GM12864 (cell line): ENCODE results near the gene MIER2.
"Not testable (repeated sequence)": the region's sequence is repeated elsewhere in the genome, so short reads cannot be mapped to it uniquely, and the experiment has no call there.

Experiments
- DNase-seq: peaks from one replicate; pipeline ENCODE4 v3.0.0-alpha.2; 2011; ENCODE audit warnings: low read depth
- H3K4me3 ChIP-seq: 2 replicates; pipeline ENCODE4 v1.5.1; 2011; ENCODE audit warnings: mild to moderate bottlenecking, low read depth, low read length, control low read depth
- TF ChIP-seq, protein P1 (sequence below): IDR thresholded peaks from 2 replicates; pipeline ENCODE4 v1.5.1; 2011; ENCODE audit warnings: low read depth, mild to moderate bottlenecking, moderate library complexity, low read length, control low read depth, inconsistent platforms; ENCODE audit errors: missing control alignments

MIER2 gene

DNA sequence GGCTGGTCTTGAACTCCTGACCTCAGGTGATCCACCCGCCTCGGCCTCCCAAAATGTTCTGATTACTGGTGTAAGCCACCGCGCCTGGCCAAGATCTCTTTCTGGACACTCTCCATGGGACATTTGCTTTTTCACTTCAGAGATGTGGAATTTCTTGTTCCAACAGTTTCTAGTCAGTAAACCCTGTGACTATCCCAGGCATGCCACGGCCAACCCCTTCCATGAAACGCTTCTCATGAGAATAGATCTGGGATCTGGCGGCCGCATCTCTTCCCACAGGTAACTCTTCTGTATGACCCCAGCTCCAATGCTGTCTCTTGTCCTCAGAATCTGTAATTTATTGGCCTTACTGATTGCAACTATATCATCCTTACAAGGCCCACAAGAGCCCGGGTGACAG is 69.6 kb downstream of the MIER2 start:
- TF ChIP-seq, protein P1, sequence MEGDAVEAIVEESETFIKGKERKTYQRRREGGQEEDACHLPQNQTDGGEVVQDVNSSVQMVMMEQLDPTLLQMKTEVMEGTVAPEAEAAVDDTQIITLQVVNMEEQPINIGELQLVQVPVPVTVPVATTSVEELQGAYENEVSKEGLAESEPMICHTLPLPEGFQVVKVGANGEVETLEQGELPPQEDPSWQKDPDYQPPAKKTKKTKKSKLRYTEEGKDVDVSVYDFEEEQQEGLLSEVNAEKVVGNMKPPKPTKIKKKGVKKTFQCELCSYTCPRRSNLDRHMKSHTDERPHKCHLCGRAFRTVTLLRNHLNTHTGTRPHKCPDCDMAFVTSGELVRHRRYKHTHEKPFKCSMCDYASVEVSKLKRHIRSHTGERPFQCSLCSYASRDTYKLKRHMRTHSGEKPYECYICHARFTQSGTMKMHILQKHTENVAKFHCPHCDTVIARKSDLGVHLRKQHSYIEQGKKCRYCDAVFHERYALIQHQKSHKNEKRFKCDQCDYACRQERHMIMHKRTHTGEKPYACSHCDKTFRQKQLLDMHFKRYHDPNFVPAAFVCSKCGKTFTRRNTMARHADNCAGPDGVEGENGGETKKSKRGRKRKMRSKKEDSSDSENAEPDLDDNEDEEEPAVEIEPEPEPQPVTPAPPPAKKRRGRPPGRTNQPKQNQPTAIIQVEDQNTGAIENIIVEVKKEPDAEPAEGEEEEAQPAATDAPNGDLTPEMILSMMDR = no peak
- H3K4me3 ChIP-seq = no peak overlapping the region
- DNase-seq = no peak

DNA sequence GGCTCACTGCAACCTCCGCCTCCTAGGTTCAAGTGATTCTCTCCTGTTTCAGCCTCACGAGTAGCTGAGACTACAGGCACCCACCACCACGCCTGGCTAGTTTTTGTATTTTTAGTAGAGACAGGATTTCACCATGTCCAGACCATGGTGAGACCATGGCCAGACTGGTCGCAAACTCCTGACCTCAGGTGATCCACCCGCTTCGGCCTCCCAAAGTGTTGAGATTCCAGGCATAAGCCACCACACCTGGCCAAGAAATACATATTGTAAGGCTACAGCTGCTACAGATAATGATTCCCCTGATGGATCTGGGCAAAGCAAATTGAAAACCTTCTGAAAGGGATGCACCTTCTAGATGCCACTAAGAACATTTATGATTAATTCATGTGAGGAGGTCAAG is 71.2 kb downstream of the MIER2 start:
- H3K4me3 ChIP-seq = no peak overlapping the region
- no peak for DNase-seq
- TF ChIP-seq, protein P1 = no peak

DNA sequence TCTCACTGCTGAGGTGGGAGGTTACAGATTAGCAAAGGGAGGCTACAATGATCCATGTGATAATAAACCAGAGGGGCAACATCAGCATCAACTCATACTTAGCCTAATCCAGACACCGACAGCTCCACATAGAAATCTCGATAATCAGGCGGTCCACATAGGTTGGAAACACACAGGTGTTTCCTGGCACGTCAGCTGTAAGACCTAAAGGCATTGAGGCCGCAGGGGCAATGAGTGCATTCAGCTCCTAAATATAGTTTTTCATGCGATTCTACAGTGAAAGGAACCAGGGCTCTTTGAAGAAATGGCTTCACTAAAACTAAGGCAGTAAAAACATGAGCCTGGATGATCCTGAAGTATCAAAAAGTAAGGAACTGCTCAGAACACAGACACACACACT is 72.7 kb downstream of the MIER2 start:
- TF ChIP-seq, protein P1 = no peak
- DNase-seq = no peak
- no peak overlapping the region for H3K4me3 ChIP-seq

DNA sequence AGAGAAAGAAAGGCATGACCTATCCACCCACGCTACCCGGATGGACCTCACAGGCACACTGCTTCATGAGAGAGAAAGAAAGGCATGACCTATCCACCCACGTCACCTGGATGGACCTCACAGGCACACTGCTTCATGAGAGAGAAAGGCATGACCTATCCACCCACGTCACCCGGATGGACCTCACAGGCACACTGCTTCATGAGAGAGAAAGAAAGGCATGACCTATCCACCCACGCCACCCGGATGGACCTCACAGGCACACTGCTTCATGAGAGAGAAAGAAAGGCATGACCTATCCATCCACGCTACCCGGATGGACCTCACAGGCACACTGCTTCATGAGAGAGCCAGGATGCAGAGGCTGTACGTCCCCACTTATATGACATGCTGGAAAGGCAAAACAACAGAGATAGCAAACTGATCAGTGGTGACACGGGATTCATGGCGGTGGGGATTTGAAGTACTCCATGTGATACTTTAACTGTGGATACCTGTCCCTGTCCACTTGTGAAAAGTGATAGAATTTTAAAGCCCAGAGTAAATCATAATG is 73.8 kb downstream of the MIER2 start:
- not testable (repeated sequence) for H3K4me3 ChIP-seq, DNase-seq

DNA sequence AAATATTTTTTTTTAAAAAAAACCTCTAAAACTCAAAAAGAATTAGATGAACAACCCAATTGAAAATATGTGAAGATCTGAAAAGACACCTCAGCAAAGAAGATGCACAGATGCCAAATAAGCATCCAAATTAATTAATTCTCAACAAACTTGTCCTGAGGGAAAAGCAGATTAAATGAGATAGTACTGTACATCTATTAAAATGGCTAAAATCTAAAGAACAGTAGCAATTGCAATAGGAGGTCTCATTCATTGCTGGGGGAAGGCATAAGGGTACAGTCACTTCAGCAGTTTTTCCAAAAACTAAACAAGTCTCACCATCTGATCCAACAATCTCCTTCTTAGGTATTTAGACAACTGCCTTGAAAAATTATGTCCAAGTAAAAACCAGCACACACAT is 75.4 kb downstream of the MIER2 start:
- no peak for DNase-seq
- TF ChIP-seq, protein P1 = no peak
- no peak overlapping the region for H3K4me3 ChIP-seq

DNA sequence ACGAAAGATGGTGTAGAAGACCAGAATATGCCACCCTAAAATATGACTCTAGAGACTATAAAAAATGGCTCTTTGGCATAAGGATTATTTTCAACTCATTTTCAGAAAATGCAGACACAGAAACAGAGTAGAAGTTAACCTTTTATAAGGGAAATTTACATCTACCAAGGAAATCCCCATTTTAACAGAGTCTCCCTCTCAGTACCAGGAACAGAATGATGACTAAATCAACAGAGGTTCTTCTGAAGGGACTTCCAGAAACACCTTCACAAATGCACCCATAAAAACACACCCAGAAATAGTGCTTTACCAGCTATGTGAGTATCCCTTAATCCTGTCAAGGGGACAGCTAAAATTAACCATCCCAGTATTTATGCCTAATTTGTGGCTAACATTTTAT is 82.5 kb downstream of the MIER2 start:
- no peak for DNase-seq
- no peak overlapping the region for H3K4me3 ChIP-seq
- TF ChIP-seq, protein P1 = no peak

DNA sequence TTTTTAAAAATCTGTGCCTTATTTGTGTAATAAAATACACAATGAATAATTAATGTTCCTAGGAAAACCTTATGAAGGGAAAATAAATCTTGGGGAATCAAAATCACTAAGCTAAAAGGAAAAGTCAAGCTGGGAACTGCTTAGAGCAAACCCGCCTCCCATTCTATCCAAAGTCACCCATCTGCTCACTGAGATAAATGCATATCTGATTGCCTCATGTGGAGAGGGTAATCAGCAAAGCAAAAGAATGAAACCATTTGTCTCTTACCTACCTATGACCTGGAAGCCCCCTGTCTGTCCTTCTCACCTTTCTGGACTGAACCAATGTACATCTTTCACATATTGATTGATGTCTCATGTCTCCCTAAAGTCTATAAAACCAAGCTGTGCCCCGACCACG is 87.8 kb downstream of the MIER2 start:
- DNase-seq, H3K4me3 ChIP-seq: not testable (repeated sequence)
